Measurements from ENCODE around the gene PCDH1. TPM values are rescaled to one million over a fixed set of nuclear protein-coding genes. Genes with fewer than 3 reads are reported as not detected.

The PCDH1 gene
- total and polyA plus RNA-seq, 2 donors (not counting 3 experiments of a cell fraction or from before 2014, with no cell fraction given) = 113 to 136 TPM

DNA sequence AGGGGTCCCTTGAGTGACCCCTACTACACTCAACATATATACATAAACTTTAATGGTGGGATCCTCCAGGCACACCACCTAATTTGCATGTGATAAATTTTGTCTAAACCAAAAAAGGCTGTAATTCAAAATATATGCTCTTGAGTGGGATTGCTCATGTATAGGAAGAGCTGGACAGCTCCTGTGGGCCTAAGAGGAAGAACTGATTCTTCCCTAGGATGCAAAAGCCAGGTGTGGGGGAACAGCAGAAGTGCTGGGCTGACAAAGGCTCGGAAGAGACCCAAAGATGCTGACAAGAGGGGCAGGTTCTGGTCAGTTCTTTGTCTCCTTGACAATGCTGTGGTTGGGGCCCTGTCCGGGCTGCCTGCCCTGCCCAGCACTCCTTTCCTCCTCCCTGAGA is 43.9 kb downstream of the PCDH1 start:
- no peak for TF ChIP-seq JUN (IDR thresholded peaks at IDR 0.05; ENCODE audit: borderline replicate concordance, insufficient read depth, insufficient read length, low read depth)
- TF ChIP-seq EZH2 (IDR thresholded peaks at IDR 0.05; ENCODE audit: borderline replicate concordance, low read depth, low read length, severe bottlenecking) = no peak
- TF ChIP-seq, protein P1, sequence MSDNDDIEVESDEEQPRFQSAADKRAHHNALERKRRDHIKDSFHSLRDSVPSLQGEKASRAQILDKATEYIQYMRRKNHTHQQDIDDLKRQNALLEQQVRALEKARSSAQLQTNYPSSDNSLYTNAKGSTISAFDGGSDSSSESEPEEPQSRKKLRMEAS (IDR thresholded peaks at IDR 0.05; ENCODE audit: insufficient read depth, insufficient read length) = no peak
- TF ChIP-seq POLR2A (IDR thresholded peaks at IDR 0.05; ENCODE audit: low read depth, low read length) = no peak
- TF ChIP-seq GATA2 (IDR thresholded peaks at IDR 0.05; ENCODE audit: insufficient read depth, insufficient read length, low read depth, low read length) = no peak
- TF ChIP-seq POLR2AphosphoS5 (IDR thresholded peaks at IDR 0.05; ENCODE audit: insufficient read depth, low read depth, low read length) = no peak
- no peak for TF ChIP-seq MYC (IDR thresholded peaks at IDR 0.05; ENCODE audit: low read depth, low read length)
- TF ChIP-seq FOS (IDR thresholded peaks at IDR 0.05; ENCODE audit: borderline replicate concordance, insufficient read depth, low read length) = no peak
- TF ChIP-seq, protein P2, sequence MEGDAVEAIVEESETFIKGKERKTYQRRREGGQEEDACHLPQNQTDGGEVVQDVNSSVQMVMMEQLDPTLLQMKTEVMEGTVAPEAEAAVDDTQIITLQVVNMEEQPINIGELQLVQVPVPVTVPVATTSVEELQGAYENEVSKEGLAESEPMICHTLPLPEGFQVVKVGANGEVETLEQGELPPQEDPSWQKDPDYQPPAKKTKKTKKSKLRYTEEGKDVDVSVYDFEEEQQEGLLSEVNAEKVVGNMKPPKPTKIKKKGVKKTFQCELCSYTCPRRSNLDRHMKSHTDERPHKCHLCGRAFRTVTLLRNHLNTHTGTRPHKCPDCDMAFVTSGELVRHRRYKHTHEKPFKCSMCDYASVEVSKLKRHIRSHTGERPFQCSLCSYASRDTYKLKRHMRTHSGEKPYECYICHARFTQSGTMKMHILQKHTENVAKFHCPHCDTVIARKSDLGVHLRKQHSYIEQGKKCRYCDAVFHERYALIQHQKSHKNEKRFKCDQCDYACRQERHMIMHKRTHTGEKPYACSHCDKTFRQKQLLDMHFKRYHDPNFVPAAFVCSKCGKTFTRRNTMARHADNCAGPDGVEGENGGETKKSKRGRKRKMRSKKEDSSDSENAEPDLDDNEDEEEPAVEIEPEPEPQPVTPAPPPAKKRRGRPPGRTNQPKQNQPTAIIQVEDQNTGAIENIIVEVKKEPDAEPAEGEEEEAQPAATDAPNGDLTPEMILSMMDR (IDR thresholded peaks at IDR 0.05; ENCODE audit: extremely low read depth in 1 of 2, insufficient read depth in 1 of 2, low read depth in 1 of 2, low read length in 2 of 2) = no peak
- peaks cover 58% of the 10 kb centered on the region for H3K4me1 ChIP-seq (ENCODE audit: control insufficient read depth, extremely low read depth, insufficient read depth, low read length)
- FAIRE-seq = peak; percentile 15
- no peak for DNase-seq (ENCODE audit: low read depth, low spot score)
- intact Hi-C loops (cut with micrococcal nuclease) = no loop called here
- no peaks in the 10 kb centered on the region for H3K36me3 ChIP-seq (ENCODE audit: control insufficient read depth in 2 of 2, extremely low read depth in 1 of 2, insufficient read depth in 2 of 2, low read length in 2 of 2)
- no peak overlapping the region for H3K9ac ChIP-seq (replicated peaks; ENCODE audit: extremely low read depth, insufficient read depth, low read length)
- H3K27ac ChIP-seq (ENCODE audit: insufficient read depth, low read depth, low read length) = no peak overlapping the region
- H3K4me2 ChIP-seq (ENCODE audit: insufficient read depth, low read length) = no peak overlapping the region
- dilution Hi-C loops (cut with MboI; ENCODE audit: extremely low pct_ligation_motif_present, low sequenced_read_pairs) = no loop called here
- BruUV-seq (replicated peaks) = no TSS peak
- H3K9me1 ChIP-seq (replicated peaks; ENCODE audit: control insufficient read depth, extremely low read depth, insufficient read depth, low read length) = no peaks in the 10 kb centered on the region
- no peaks in the 10 kb centered on the region for H3K79me2 ChIP-seq (ENCODE audit: control insufficient read depth, insufficient read depth, low read length)
- H3K9me3 ChIP-seq (replicated peaks; ENCODE audit: control insufficient read depth, insufficient read depth, low read length) = no peaks in the 10 kb centered on the region
- H2AFZ ChIP-seq (ENCODE audit: low read depth, low read length) = no peak overlapping the region
- no peaks in the 10 kb centered on the region for H4K20me1 ChIP-seq (replicated peaks; ENCODE audit: control insufficient read depth, extremely low read depth, insufficient read depth, low read length)
- no peaks in the 10 kb centered on the region for H3K27me3 ChIP-seq (ENCODE audit: control insufficient read depth in 2 of 2, insufficient read depth in 2 of 2, low read length in 2 of 2)
- POLR2A ChIA-PET = interaction anchor here (0.7 kb wide), 1 partner anchor 165 kb away, joined by 3 read pairs; no protein-coding TSS in a partner anchor
- no peak overlapping the region for H3K4me3 ChIP-seq (replicated peaks in 1 of 3; ENCODE audit: insufficient read depth in 1 of 3, low read depth in 1 of 3, low read length in 3 of 3)
- CTCF ChIA-PET = interaction anchor here (0.6 to 1.3 kb wide), 3 partner anchors 12 to 18 kb away, joined by 3 to 6 read pairs (median 6); no protein-coding TSS in a partner anchor
